ENCODE data around the gene GPSM3. TPM values are rescaled to one million over a fixed set of nuclear protein-coding genes. Genes with fewer than 3 reads are reported as not detected.

The GPSM3 gene
- total RNA-seq, 6 donors from 2014 or later: 18.9 to 80.4 (median 30.6) TPM

Small RNA genes lying within 50 kb of the gene (small RNA-seq; reads per million reads assigned to genes)
- gene AL662884.1 (0 reads per million in 4 donors), gene MIR6833 (0 reads per million in 4 donors)

Other genes with a start within 250 kb of the GPSM3 start
- 100 to 1,000 TPM in 1 of 6 donors, 10 to 100 TPM in 5; 15.0 to 199 (median 58.1) TPM for gene CFB, start 246.5 kb downstream of the GPSM3 start, total RNA-seq
- 10 to 100 TPM; 42.8 to 84.2 (median 63.0) TPM for gene NELFE, start 233.7 kb downstream of the GPSM3 start, total RNA-seq
- gene SKIC2, start 233.5 kb downstream of the GPSM3 start, total RNA-seq: 100 to 1,000 TPM in 1 of 6 donors, 10 to 100 TPM in 5; 27.7 to 172 (median 58.6) TPM
- gene DXO, start 220.5 kb downstream of the GPSM3 start, total RNA-seq: 10 to 100 TPM; 14.1 to 40.9 (median 19.3) TPM
- 100 to 1,000 TPM in 4 of 6 donors, 10 to 100 TPM in 2; 89.8 to 217 (median 139) TPM for gene C4A, start 210.6 kb downstream of the GPSM3 start, total RNA-seq
- 100 to 1,000 TPM in 3 of 6 donors, 10 to 100 TPM in 3; 85.7 to 193 (median 97.7) TPM for gene C4B, start 177.8 kb downstream of the GPSM3 start, total RNA-seq
- gene CYP21A2, start 154.2 kb downstream of the GPSM3 start, total RNA-seq: 1 to 10 TPM in 5 of 6 donors, under 1 TPM in 1; 0.30 to 2.3 (median 1.2) TPM
- gene TNXB, start 83.3 kb downstream of the GPSM3 start, total RNA-seq: 100 to 1,000 TPM in 4 of 6 donors, 10 to 100 TPM in 2; 58.1 to 206 (median 151) TPM
- 100 to 1,000 TPM in 3 of 6 donors, 10 to 100 TPM in 3; 35.3 to 230 (median 95.8) TPM for gene ATF6B, start 64.4 kb downstream of the GPSM3 start, total RNA-seq
- gene FKBPL, start 62.4 kb downstream of the GPSM3 start, total RNA-seq: 1 to 10 TPM in 5 of 6 donors, not detected in 1; 1.4 to 5.6 (median 4.6) TPM
- gene PRRT1, start 40.7 kb downstream of the GPSM3 start, total RNA-seq: 1 to 10 TPM in 2 of 6 donors, under 1 TPM in 3, not detected in 1; 0.69 to 6.3 (median 0.98) TPM
- 10 to 100 TPM in 5 of 6 donors, 1 to 10 TPM in 1; 7.0 to 64.8 (median 16.8) TPM for gene PPT2, start 38.5 kb downstream of the GPSM3 start, total RNA-seq
- 10 to 100 TPM in 2 of 6 donors, 1 to 10 TPM in 4; 6.1 to 37.7 (median 9.6) TPM for gene EGFL8, start 28.0 kb downstream of the GPSM3 start, total RNA-seq
- 10 to 100 TPM; 25.9 to 54.5 (median 32.6) TPM for gene AGPAT1, start 16.6 kb downstream of the GPSM3 start, total RNA-seq
- 10 to 100 TPM; 23.0 to 73.6 (median 59.1) TPM for gene RNF5, start 14.2 kb downstream of the GPSM3 start, total RNA-seq
- 1,000 to 10,000 TPM in 5 of 6 donors, 100 to 1,000 TPM in 1; 543 to 2,806 (median 1,294) TPM for gene AGER, start 8.4 kb downstream of the GPSM3 start, total RNA-seq
- 100 to 1,000 TPM in 1 of 6 donors, 10 to 100 TPM in 5; 78.6 to 147 (median 93.4) TPM for gene PBX2, start 2.4 kb downstream of the GPSM3 start, total RNA-seq
- gene NOTCH4, start 31.4 kb upstream of the GPSM3 start, total RNA-seq: 100 to 1,000 TPM in 2 of 6 donors, 10 to 100 TPM in 4; 27.0 to 139 (median 65.1) TPM
- gene TSBP1, start 179.3 kb upstream of the GPSM3 start, total RNA-seq: not detected
- gene BTNL2, start 214.5 kb upstream of the GPSM3 start, total RNA-seq: not detected
- gene HLA-DRA, start 247.2 kb upstream of the GPSM3 start, total RNA-seq: 1,000 to 10,000 TPM in 3 of 6 donors, 100 to 1,000 TPM in 3; 202 to 2,231 (median 1,304) TPM

Data from upper lobe of left lung (tissue), 6 donors.